WTC11 (cell line): Measurements from ENCODE around the gene NUP98. TPM values are rescaled to one million over a fixed set of nuclear protein-coding genes. Genes with fewer than 3 reads are reported as not detected.
A peak's percentile ranks its signal among the peaks of the same experiment; 100 is the strongest.
"Not testable (repeated sequence)": the region's sequence is repeated elsewhere in the genome, so short reads cannot be mapped to it uniquely, and the experiment has no call there.

Experiments
- ATAC-seq: fragments of 200-7000 bp; cut with Tn5 transposase; 2 replicates; pipeline ENCODE4 v1.10.0; 2021; ENCODE audit warnings: mild to moderate bottlenecking, moderate library complexity
- CTCF ChIA-PET: fragments of 300-600 bp; sonication (Branson Sonifier 250); formaldehyde crosslinking; loops from one replicate; lab custom pipeline; 2021; ENCODE audit warnings: antibody characterized with exemption; lab: Charles Lee
- POLR2A ChIA-PET: fragments of 350-600 bp; sonication (Branson Sonifier 250); formaldehyde crosslinking; loops from one replicate; lab custom pipeline; 2021; ENCODE audit warnings: antibody characterized with exemption; lab: Charles Lee
- DNase-seq: peaks from one replicate; pipeline ENCODE4 v3.0.0; 2021; ENCODE audit warnings: low spot score
- H3K27ac Mint-ChIP-seq: 2 replicates; pipeline ENCODE4 v1.8.0; 2021; ENCODE audit warnings: mixed read lengths
- H3K27me3 Mint-ChIP-seq: 2 replicates; pipeline ENCODE4 v1.8.0; 2021; ENCODE audit warnings: low read depth, mild to moderate bottlenecking, moderate library complexity, mixed read lengths
- H3K36me3 Mint-ChIP-seq: 2 replicates; pipeline ENCODE4 v1.8.0; 2021; ENCODE audit warnings: mixed read lengths
- H3K4me1 Mint-ChIP-seq: 2 replicates; pipeline ENCODE4 v1.8.0; 2022; ENCODE audit warnings: mixed read lengths
- H3K4me3 Mint-ChIP-seq: 2 replicates; pipeline ENCODE4 v1.8.0; 2021; ENCODE audit warnings: mild to moderate bottlenecking, moderate library complexity, mixed read lengths
- H3K9me3 Mint-ChIP-seq: 2 replicates; pipeline ENCODE4 v1.8.0; 2021; ENCODE audit warnings: mixed read lengths
- TEAD4 ChIP-seq: sonication (generic); formaldehyde crosslinking; IDR thresholded peaks from 2 replicates; pipeline ENCODE4 v1.8.0; 2022; ENCODE audit warnings: mild to moderate bottlenecking, missing genetic modification reagents
- ZBTB21 ChIP-seq: sonication (generic); formaldehyde crosslinking; IDR thresholded peaks from 2 replicates; pipeline ENCODE4 v1.8.1; 2023; ENCODE audit warnings: mild to moderate bottlenecking, missing genetic modification reagents, borderline replicate concordance
- ZNF396 ChIP-seq: fragments of 250-450 bp; sonication (Bioruptor Pico); IDR thresholded peaks from 2 replicates; pipeline ENCODE4 v1.8.0; 2021; ENCODE audit warnings: mild to moderate bottlenecking, moderate library complexity, borderline replicate concordance
- total RNA-seq: library from RNA; stranded (reverse); gene quantifications from 3 replicates; pipeline ENCODE4 v1.2.3, GENCODE V29; 2021
- TF ChIP-seq, protein P1 (sequence below): sonication (generic); formaldehyde crosslinking; IDR thresholded peaks from 2 replicates; pipeline ENCODE4 v1.8.0; 2023; ENCODE audit warnings: missing genetic modification reagents, mild to moderate bottlenecking, borderline replicate concordance
- TF ChIP-seq, protein P2 (sequence below): sonication (generic); formaldehyde crosslinking; IDR thresholded peaks from 2 replicates; pipeline ENCODE4 v1.8.1; 2022; ENCODE audit warnings: mild to moderate bottlenecking, missing genetic modification reagents, moderate library complexity, borderline replicate concordance
- TF ChIP-seq, protein P3 (sequence below): sonication (generic); formaldehyde crosslinking; IDR thresholded peaks from 2 replicates; pipeline ENCODE4 v1.8.0; 2022; ENCODE audit warnings: mild to moderate bottlenecking, missing genetic modification reagents
- TF ChIP-seq, protein P4 (sequence below): fragments of 250-450 bp; sonication (Bioruptor Pico); IDR thresholded peaks from 2 replicates; pipeline ENCODE4 v1.8.0; 2021; ENCODE audit warnings: mild to moderate bottlenecking

The NUP98 gene
- total RNA-seq, 1 experiment from 2014 or later: 81.4 TPM

GRCh38 chr11:3655547-3655946, 141.8 kb downstream of the NUP98 start (continued):
- TF ChIP-seq, protein P1, sequence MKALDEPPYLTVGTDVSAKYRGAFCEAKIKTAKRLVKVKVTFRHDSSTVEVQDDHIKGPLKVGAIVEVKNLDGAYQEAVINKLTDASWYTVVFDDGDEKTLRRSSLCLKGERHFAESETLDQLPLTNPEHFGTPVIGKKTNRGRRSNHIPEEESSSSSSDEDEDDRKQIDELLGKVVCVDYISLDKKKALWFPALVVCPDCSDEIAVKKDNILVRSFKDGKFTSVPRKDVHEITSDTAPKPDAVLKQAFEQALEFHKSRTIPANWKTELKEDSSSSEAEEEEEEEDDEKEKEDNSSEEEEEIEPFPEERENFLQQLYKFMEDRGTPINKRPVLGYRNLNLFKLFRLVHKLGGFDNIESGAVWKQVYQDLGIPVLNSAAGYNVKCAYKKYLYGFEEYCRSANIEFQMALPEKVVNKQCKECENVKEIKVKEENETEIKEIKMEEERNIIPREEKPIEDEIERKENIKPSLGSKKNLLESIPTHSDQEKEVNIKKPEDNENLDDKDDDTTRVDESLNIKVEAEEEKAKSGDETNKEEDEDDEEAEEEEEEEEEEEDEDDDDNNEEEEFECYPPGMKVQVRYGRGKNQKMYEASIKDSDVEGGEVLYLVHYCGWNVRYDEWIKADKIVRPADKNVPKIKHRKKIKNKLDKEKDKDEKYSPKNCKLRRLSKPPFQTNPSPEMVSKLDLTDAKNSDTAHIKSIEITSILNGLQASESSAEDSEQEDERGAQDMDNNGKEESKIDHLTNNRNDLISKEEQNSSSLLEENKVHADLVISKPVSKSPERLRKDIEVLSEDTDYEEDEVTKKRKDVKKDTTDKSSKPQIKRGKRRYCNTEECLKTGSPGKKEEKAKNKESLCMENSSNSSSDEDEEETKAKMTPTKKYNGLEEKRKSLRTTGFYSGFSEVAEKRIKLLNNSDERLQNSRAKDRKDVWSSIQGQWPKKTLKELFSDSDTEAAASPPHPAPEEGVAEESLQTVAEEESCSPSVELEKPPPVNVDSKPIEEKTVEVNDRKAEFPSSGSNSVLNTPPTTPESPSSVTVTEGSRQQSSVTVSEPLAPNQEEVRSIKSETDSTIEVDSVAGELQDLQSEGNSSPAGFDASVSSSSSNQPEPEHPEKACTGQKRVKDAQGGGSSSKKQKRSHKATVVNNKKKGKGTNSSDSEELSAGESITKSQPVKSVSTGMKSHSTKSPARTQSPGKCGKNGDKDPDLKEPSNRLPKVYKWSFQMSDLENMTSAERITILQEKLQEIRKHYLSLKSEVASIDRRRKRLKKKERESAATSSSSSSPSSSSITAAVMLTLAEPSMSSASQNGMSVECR (CRISPR knock-in tag): no peak

DNA sequence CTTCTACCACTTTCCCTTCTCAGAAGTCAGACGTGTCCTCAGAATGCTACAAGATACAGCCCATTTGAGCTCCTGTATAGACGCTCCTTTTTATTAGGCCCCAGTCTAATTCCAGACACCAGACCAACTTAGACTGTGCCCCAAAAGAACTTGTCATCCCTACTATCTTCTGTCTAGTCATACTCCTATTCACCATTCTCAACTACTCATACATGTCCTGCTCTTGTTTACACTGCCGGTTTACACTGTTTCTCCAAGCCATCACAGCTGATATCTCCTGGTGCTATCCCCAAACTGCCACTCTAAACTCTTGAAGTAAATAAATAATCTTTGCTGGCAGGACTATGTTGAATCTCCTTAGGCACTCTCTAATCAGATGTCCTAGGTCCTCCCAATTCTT, 144.8 kb downstream of the NUP98 start:
- POLR2A ChIA-PET: not testable (repeated sequence)

GRCh38 chr11:3649374-3649773, 148.0 kb downstream of the NUP98 start:
- DNase-seq, POLR2A ChIA-PET, CTCF ChIA-PET, H3K27ac Mint-ChIP-seq, H3K4me1 Mint-ChIP-seq, ATAC-seq: not testable (repeated sequence)
- 0 out of 2 replicates have a peak overlapping the region, but pooled peaks have one; percentile 27 for H3K4me3 Mint-ChIP-seq
- H3K9me3 Mint-ChIP-seq: peaks cover 37% of the 10 kb centered on the region
- peaks cover 37% of the 10 kb centered on the region for H3K27me3 Mint-ChIP-seq
- peaks cover 21% of the 10 kb centered on the region for H3K36me3 Mint-ChIP-seq

More for the DNA sequence above, 144.8 kb downstream of the NUP98 start:
- Mint-ChIP-seq H3K36me3 (peaks cover 17% of the 10 kb centered on the region), H3K9me3 (peaks cover 29% of the 10 kb centered on the region), H3K27me3 (peaks cover 28% of the 10 kb centered on the region)
- H3K4me1 Mint-ChIP-seq, H3K27ac Mint-ChIP-seq, CTCF ChIA-PET, DNase-seq, ATAC-seq, H3K4me3 Mint-ChIP-seq: not testable (repeated sequence)

GRCh38 chr11:3648843-3649242, 148.5 kb downstream of the NUP98 start:
- peaks cover 23% of the 10 kb centered on the region for H3K36me3 Mint-ChIP-seq
- H3K4me3 Mint-ChIP-seq, CTCF ChIA-PET, POLR2A ChIA-PET, H3K4me1 Mint-ChIP-seq, ATAC-seq, DNase-seq, H3K27ac Mint-ChIP-seq: not testable (repeated sequence)
- peaks cover 42% of the 10 kb centered on the region for H3K27me3 Mint-ChIP-seq
- peaks cover 40% of the 10 kb centered on the region for H3K9me3 Mint-ChIP-seq

DNA sequence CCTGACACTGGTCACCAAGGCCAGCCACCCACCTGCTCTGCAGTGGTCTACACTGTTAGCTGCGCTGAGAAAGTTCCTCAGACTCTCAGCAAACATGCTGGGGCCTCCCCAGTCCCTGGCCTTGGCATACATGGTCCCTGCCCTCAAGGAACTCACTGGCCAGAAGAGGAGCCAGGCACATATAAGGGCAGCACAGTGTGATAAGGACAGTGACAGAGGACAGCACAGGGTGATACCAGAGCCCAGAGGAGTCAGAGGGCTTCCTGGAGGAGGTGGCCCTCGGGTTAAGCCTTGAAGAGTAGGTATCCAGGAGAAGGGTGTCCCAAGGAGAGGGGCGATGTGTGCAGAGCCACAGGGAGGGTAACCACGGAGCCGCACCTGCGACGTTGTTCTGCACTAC, 151.8 kb downstream of the NUP98 start:
- ChIA-PET POLR2A (no interaction called here), CTCF (no interaction called here)
- no peak for DNase-seq
- peaks cover 13% of the 10 kb centered on the region for H3K4me1 Mint-ChIP-seq
- peaks cover 40% of the 10 kb centered on the region for H3K9me3 Mint-ChIP-seq
- peaks cover 48% of the 10 kb centered on the region for H3K27me3 Mint-ChIP-seq
- no peak overlapping the region for H3K27ac Mint-ChIP-seq
- TF ChIP-seq, protein P2, sequence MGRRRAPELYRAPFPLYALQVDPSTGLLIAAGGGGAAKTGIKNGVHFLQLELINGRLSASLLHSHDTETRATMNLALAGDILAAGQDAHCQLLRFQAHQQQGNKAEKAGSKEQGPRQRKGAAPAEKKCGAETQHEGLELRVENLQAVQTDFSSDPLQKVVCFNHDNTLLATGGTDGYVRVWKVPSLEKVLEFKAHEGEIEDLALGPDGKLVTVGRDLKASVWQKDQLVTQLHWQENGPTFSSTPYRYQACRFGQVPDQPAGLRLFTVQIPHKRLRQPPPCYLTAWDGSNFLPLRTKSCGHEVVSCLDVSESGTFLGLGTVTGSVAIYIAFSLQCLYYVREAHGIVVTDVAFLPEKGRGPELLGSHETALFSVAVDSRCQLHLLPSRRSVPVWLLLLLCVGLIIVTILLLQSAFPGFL (CRISPR knock-in tag): no peak
- no peak for TF ChIP-seq ZNF396
- TF ChIP-seq, protein P3, sequence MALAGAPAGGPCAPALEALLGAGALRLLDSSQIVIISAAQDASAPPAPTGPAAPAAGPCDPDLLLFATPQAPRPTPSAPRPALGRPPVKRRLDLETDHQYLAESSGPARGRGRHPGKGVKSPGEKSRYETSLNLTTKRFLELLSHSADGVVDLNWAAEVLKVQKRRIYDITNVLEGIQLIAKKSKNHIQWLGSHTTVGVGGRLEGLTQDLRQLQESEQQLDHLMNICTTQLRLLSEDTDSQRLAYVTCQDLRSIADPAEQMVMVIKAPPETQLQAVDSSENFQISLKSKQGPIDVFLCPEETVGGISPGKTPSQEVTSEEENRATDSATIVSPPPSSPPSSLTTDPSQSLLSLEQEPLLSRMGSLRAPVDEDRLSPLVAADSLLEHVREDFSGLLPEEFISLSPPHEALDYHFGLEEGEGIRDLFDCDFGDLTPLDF (CRISPR knock-in tag): no peak
- no peak for TF ChIP-seq TEAD4
- TF ChIP-seq, protein P1 (CRISPR knock-in tag): no peak
- no peak for TF ChIP-seq ZBTB21 (CRISPR knock-in tag)
- TF ChIP-seq, protein P4, sequence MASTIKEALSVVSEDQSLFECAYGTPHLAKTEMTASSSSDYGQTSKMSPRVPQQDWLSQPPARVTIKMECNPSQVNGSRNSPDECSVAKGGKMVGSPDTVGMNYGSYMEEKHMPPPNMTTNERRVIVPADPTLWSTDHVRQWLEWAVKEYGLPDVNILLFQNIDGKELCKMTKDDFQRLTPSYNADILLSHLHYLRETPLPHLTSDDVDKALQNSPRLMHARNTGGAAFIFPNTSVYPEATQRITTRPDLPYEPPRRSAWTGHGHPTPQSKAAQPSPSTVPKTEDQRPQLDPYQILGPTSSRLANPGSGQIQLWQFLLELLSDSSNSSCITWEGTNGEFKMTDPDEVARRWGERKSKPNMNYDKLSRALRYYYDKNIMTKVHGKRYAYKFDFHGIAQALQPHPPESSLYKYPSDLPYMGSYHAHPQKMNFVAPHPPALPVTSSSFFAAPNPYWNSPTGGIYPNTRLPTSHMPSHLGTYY: no peak
- TF ChIP-seq, all 79 proteins: peak for 0
- peaks cover 23% of the 10 kb centered on the region for H3K36me3 Mint-ChIP-seq
- H3K4me3 Mint-ChIP-seq: no peak overlapping the region
- ATAC-seq: no peak
